ENCODE data around the gene CMSS1.
"Not testable (repeated sequence)": the region's sequence is repeated elsewhere in the genome, so short reads cannot be mapped to it uniquely, and the experiment has no call there.

CMSS1 gene

DNA sequence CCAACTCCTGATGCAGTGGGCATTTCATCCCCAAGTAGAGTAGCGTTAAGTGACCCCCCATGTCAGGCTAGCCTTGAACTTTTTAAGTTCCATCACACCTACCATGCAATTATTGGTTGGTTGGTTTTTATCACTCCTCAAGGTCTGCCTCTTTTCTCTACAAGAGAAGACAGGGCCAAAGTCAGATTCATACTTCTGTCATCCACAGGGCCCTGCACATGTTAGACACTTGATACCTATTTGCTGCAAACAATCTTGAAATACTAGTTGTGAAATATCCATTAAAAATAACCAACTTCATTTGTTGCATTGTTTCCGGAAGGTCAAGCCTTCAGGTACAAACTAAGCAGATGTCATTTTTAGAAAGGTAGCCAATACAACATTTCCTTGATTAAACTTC is 1.2 kb downstream of the CMSS1 start:
- no peak for DNase-seq (ENCODE audit: low read depth)

DNA sequence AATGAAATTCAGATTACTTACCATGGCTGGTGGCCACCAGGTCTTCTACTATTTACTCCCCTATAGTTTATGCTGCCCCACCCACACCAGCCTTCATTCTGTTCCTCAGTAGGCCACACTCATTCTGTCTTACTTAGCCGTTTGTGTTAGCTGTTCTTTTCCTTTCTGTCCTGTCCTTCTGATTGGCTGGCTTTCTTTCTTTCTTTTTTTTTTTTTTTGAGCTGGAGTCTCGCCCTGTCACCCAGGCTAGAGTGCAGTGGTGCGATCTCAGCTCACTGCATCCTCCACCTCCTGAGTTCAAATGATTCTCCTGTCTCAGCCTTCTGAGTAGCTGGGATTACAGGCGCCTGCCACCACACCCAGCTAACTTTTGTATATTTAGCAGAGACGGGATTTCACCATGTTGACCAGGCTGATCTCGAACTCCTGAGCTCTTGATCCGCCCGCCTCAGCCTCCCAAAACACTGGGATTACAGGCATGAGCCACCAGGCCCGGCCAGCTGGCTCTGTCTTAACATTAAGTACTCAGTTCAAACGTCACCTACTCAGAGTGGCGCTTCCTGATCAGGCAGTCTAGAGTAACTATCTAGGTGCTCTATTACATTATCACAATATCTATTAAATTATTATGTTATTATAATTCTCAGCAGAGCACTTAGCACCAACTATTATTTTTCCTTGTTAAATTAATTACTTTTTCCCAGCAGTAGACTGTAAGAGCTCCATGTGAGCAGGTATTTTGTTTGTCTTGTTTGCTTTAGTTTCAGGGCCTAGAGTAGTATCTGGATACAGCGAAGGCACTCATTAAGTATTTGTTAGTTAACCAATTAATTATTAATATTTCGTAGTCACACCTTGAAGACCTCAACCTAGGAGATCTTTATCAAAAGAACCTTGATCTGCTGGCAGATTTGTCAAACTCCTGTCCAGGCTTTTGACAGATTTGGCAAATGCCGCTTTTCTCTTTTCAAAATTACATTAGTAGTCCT is 6.4 kb downstream of the CMSS1 start:
- DNase-seq (ENCODE audit: low read depth) = no peak

DNA sequence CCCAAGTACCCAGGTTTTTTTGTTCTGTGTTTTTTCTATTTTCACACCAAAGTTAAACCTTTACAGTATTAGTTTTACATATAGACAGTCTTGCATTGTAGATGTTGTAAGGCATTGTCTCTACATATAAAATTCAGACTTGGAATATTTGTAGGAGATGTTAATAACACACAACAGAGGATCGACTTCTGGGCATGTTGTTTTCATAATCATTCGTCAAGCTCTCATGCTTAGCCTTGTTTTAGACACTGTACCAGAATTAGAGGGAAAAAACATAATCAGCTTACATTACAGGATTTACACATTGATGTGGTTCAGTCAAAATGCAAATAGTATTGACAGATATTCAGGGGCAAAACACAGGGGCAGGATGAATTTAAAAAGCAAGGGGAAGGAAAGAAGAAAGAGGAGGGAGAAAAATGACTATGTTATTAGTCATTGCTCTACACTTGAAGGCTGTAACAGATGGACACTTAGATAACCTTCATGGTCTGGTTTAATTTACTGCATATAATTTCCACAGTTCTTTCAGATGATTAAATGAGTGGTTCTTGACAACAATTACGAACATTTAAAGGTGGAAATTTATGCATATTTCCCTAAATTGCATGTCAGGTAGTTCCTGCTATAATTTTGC is 7.5 kb downstream of the CMSS1 start:
- no peak for DNase-seq (ENCODE audit: low read depth)

DNA sequence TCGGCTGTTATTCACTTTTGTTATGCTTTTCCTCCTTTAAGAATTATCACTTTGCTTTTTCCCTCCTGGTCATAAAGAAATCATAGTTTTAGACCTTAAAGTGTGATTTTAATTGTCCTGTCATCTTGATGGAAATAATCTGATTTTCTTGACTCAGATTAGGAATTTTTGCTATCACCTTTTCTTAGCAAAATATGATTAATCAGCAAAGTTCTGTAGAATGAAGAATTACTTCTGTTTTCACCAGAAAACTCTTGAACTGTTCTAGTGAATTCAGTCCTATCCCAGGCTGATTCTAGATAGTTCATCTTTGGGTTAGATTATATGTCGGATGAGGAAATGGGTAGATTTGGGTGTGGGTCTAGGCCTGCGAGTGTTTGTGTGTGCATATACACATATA is 12.2 kb downstream of the CMSS1 start:
- DNase-seq (ENCODE audit: low read depth) = no peak

DNA sequence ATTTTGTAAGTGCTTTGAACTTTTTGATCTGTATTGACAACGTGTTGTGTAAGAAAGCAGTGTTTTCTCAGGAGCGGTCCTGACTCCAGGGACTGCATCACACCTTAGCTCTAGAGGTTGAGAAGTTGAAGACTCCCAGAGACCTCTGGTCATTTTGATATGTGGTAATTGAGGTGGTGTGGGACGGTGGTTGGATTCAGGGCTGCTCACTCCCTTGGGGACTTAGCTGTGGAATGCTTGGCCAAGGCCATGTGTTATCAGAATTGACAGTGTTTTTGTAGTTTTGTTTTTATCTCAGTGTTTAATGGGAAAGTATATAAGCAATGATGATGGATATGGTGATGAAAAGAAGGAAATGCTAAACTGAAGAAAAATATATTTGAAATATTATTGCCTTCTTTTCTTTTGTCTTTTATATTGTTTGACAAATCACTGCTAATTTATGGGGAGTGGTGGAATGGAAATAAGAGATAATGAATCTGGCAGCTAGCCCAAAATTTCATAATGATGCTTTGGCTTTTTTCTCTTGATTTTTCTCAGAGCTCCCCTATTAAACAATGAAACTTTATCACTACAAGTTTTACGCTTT is 16.0 kb downstream of the CMSS1 start:
- DNase-seq (ENCODE audit: low read depth) = no peak

DNA sequence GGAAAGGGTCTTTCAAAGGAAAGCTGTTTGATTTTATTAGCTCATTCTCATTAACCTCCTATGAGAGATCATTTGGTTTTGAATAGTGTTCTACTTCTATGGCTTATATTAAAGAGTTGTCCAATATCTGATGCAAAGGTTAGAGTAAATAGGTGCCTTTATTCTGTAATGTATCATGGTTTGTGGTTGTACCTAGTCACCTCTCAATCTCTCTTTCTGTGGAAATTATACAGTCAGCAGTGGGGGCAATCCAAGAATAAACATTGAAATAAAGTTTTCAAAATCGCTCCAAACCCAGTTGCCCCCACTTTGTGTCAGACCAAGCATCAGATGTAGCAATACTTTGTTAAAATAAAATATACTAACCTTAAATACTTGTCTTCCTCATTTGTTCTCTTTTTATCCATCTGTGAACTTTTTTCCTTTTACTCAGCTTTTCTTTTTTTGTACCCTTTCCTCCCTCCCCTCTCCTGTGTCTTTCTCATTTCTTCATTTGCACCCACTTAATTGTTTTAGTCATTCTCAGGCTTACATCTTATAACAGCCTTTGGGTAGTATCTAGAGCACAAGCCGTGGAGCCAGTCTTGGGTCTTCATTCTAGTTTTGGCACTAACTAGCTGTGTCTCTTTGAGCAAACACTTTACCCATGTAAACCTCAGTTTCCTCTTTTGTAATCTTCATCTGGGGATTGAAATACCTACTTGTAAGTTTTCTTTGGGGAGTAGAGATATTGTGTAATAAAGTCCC is 16.7 kb downstream of the CMSS1 start:
- no peak for DNase-seq (ENCODE audit: low read depth)

DNA sequence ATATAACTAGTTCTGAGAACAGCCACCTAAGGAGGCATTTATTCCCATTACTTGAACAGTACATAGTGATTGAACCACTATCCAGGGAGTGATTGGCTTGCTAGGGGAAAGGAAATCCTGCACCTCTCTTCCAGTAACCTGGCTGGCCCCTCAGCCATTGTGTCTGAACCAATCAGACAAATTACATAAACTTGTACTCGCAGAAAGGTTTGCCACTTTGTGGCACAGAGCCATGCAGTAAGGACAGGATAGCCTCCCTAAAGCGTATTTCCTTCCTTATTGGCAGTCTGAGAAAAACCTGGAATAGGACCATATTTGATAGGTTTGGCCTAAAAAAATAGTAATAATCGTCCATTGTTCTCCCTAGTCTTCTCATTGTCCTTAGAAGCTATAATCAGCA is 19.0 kb downstream of the CMSS1 start:
- DNase-seq (ENCODE audit: low read depth) = no peak

DNA sequence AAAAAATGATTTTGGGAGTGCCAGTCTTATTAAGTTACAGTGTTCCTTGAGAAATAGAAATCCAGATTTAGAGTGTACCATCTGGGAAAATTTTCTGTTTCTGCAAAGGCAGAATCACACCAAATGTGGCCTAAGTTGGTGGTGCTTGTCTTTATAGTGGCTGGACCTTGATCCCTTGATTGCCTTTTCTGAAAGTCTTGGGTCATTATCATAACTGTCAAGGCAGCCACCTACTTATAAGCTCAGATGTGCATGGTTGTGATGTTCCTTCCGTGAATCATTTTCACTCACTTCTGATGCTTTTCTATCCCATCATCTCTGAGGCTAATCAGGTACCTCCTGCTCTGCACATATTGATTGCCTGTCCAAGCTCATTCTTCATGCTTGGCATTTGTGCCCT is 20.1 kb downstream of the CMSS1 start:
- DNase-seq (ENCODE audit: low read depth) = no peak

DNA sequence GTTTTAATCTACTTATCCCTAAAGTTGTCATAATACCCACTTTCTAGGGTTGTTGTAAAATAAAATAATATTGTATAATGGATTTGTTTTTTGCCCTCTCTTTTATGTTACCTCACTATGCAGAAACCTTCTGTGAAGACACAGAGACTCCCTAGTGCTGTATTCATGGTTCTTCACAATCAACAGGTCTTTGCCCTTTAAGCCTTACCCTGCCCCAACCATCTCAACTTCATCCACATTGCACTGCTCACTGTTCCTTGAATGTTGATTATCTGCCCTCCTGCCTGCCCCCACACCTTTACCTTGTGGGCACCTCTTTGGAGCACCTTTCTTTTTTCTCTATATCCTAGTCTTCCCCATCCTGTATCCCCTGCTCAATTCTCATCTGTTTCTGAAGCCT is 21.1 kb downstream of the CMSS1 start:
- no peak for DNase-seq (ENCODE audit: low read depth)

DNA sequence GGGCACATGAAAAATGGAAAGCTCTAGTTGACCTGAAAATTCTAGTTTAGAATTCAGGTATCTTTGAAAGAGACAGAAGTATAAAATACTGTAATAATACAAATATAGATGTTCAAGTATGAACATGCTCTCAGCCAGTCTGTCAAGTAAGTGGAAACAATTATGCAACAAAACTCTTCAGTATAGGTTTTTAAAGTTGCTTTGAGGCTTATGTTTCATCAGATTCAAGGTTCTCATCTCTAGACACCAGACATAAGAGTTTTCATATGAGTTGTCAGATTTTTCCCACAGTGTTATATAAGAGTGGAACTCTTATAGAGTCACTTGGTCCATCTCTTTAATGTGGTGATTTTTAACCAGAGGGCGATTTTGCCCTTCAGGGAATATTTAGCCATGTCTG is 22.0 kb downstream of the CMSS1 start:
- no peak for DNase-seq (ENCODE audit: low read depth)

DNA sequence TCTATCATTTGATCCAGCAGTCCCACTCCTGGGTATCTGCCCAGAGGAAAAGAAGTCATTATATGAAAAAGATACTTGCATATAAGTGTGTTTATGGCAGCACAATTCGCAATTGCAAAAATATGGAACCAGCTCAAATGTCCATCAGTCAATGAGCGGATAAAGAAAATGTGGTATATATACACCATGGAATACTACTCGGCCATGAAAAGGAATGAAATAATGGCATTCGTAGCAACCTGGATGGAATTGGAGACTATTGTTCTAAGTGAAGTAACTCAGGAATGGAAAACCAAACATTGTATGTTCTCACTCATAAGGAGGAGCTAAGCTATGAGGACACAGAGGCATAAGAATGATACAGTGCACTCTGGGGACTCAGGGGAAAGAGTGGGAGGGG is 24.3 kb downstream of the CMSS1 start:
- not testable (repeated sequence) for DNase-seq (ENCODE audit: low read depth)

DNA sequence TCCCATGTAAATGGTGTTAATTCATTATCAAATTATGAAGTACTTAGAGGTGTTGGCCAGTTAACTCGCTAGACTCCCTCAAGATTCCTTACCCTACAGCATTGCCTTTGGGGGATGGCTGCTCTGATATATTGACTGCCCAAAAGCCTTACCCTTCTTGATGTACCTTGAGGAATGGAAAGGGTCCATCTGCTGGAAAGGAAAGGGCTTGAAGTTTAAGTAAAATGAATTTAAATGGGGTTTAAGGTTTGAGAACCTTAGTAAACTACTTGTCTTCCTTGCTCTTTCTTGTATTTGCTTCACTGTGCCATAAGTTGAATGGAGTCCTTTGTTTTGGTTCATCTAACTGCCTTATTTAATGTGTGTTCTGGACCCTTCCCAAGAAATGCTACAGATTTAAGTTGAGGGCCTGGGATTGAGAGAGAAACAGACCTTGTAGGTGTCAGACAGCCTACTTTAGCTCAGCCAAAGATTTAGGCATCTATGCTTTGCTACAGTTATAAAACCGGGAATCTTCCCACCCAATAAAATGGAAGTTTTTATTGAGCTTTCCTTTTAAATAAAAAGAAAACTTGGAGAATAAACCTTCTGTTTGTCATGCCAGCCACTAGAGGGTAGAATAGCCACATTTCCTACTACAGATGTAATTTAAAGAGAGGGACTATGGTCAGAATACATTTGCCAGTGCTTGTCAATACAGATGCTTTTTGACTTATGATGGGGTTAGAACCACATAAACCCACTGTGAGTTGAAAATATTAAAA is 25.3 kb downstream of the CMSS1 start:
- no peak for DNase-seq (ENCODE audit: low read depth)

DNA sequence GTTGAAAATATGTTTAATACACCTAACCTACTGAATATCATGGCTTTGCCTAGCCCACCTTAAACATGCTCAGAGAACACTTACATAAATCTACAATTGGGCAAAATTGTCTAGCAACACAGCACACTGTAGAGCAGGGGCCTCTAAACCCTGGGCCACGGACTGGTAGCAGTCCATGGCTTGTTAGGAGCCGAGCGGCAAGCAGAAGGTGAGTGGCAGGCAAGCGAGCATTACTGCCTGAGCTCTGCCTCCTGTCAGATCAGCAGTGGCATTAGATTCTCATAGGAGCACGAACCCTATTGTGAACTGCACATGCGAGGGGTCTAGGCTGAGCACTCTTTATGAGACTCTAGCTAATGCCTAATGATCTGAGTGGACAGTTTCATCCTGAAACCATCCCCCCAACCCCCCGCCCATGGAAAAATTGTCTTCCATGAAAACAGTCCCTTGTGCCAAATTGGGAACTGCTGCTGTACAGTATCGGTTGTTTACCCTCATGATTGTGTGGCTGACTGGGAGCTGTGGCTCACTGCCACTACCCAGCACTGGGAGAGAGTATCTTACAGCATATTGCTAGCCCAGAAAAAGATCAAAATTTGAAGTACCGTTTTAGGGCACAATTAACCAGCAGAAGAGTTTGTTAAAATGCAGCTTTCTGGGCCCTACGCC is 26.1 kb downstream of the CMSS1 start:
- no peak for DNase-seq (ENCODE audit: low read depth)

DNA sequence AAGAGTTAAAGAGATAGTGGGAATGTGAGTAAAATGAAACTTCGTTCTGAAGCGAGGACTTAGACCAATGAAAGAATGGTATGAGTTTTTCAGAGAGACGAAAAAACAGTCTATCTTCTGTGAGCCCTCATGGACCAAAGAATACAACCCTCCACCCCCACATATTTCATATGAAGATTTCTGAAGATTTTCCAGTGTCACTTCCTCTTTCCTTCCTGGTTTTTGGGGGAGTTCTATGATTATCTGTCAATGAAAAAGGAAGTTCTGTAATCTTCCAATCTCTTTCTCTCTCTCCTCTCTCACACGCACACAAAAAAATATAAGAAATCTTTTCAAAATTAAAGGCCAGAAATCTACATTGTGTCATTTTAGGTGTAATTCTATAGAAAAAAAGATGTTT is 27.7 kb downstream of the CMSS1 start:
- DNase-seq (ENCODE audit: low read depth) = no peak

DNA sequence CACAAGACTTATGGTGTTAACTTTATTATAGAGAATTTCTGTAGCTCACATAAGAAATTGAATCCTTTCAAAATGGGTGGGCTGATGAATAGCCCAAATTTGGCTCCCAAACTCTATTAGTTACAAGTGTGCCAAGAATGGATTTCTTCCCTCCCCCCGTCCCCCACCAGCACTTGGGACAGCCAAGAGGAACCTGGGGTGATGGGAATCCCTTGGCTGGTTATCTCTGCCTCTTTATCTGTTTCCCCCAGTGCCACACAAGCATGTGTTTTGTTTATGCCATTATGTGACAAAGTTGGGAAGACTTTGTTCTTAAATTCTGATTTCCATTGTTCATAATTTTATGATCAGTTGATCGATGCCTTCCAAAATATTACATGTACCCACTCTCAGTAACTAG is 28.3 kb downstream of the CMSS1 start:
- no peak for DNase-seq (ENCODE audit: low read depth)

DNA sequence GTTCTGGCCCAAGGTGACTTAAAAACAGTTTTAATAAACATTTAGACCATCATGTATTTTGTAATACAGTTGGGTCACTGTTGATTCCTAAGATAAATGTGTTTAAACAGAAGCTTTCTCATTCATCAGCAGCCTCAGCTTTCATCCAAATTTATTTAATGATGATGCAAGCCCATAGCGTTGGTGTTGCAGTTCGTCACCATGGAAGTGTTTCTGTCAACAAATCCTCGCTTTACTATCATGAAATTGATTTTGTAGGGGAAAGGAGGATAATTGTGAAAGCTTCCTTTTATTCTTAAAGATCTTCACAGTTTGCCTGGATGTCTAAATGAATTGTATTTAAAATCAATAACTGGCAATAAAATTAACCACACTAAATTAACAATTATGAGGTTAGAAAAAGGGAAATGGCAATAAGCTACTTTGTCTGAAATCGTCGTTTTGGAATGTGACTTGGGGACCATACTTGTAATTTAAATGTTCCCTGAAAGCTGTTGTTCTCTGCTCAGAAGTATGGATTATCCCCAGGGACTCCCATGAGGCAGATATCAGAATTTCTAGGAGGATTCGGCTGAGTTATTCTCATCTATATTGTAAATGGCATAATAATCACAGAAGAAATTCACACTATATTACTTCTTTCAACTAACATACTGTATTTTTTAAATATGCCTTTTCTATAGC is 29.0 kb downstream of the CMSS1 start:
- no peak for DNase-seq (ENCODE audit: low read depth)

DNA sequence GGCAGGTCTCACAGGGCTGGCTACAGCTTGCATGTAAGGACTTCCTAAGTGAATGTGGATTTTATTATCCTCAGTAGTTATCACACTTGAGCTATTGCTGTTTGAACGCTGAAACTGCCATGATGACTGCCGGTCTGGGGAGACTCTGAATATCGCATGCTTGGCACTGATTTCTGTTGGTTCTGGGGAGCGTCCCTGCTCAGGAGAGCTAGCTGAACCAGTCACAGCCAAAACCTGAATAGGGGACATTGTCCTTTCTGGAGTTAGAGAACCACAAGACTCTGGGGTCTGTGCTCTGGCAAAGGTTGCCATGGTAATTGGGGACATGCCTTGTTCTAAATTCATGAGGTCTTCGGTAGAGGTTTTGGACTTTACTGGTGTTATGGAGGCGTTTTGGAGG is 30.8 kb downstream of the CMSS1 start:
- no peak for DNase-seq (ENCODE audit: low read depth)

DNA sequence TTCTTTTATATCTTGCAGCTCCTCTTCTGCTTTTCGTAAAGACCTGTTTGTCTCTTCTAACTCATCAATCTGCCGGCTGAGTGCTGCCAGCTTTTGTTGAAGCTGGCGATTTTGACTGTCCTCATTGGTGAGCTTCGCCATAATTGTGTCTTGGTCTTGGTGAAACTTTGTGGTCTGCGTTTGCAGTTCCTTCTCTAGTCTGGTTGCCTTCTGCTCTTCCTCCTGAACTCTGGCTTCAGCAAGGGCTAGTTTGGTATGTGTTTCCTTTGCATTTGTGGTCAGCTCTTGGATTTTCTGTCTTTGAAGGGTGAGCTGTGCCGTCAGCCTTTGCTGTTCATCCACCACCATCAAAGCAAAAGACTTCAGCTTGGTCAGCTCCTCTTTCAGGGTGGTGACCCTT is 32.9 kb downstream of the CMSS1 start:
- no peak for DNase-seq (ENCODE audit: low read depth)

DNA sequence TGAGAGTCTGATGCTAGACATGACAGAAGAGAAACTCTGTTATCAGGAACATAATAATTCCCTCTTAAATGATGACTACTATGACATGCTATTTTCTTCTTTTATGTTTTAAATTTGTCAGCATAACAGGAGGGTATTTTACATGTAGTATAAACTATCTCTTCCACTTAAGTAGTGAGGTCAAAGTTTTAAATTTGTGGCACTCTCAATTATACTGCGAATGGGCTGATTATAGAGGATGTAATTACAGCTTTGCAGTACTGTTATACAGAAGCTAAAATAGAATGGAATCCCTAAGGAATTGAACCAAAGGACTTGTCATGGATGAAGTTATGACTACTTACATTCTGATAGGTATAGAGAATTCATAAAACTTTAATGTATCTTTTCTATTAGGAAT is 34.3 kb downstream of the CMSS1 start:
- no peak for DNase-seq (ENCODE audit: low read depth)

DNA sequence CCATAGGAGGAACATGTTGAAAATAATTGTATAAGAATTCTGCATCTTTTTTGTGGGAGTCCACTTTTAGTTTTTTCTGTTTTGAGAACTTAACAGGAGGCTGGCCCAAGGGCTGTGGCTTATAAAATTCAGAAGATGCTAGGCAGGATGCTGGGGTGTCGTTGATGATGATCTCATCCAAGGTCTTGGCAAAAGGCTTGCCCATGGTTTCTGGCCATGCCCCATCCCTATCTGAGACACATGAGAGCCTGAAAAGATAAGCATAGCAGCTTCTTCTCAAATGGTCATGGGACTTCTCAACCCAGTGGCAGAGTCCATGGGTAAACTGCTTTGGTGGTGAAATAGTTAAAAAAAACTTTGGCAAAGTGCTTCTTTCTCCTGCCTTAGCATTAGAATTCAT is 35.2 kb downstream of the CMSS1 start:
- DNase-seq (ENCODE audit: low read depth) = no peak
